Spinal cord (tissue), 10 donors: ENCODE results near the gene CWC27. TPM values are rescaled to one million over a fixed set of nuclear protein-coding genes. Genes with fewer than 3 reads are reported as not detected.

ENCODE experiments used
- DNase-seq, 6 donors: peaks; one replicate each; pipeline versions ENCODE4 v3.0.0 to v3.0.0-alpha.2; 2013 to 2015; ENCODE audit warnings: low spot score in 6 of 6, low read depth in 4 of 6
- H3K27ac ChIP-seq: one replicate; pipeline ENCODE4 v1.5.1; 2013; ENCODE audit warnings: low read depth, low read length, control low read depth
- H3K27me3 ChIP-seq: one replicate; pipeline ENCODE4 v1.6.1; 2013; ENCODE audit warnings: low read length; ENCODE audit not compliant: control insufficient read depth, insufficient read depth
- H3K36me3 ChIP-seq: one replicate; pipeline ENCODE4 v1.6.1; 2013; ENCODE audit warnings: low read length; ENCODE audit not compliant: control insufficient read depth, insufficient read depth
- H3K4me1 ChIP-seq: one replicate; pipeline ENCODE4 v1.6.1; 2013; ENCODE audit warnings: low read length; ENCODE audit not compliant: control insufficient read depth, insufficient read depth
- H3K4me3 ChIP-seq: one replicate; pipeline ENCODE4 v1.5.1; 2013; ENCODE audit warnings: low read depth, low read length, control low read depth
- H3K9me3 ChIP-seq: one replicate; pipeline ENCODE4 v1.6.1; 2013; ENCODE audit warnings: low read length; ENCODE audit not compliant: control insufficient read depth, insufficient read depth
- WGBS: methylation state at CpG from one replicate; pipeline ENCODE4 v1.1.5; 2013; ENCODE audit warnings: missing lambda C conversion rate; ENCODE audit not compliant: insufficient coverage; 5-methylcytosine and 5-hydroxymethylcytosine counted together
- polyA plus RNA-seq, 2 donors: library from polyadenylated mRNA; unstranded; fragments of 120-200 nt; gene quantifications; one replicate each; pipeline ENCODE4 v1.2.1, GENCODE V29; 2013; ENCODE audit not compliant: insufficient read length in 2 of 2
- total RNA-seq, 2 donors: library from RNA; depleted of rRNA in 1 of 2; stranded (reverse); fragments of 120-200 nt in 1 of 2; fragments of >200 nt in 1 of 2; gene quantifications; one replicate each; pipeline versions ENCODE4 v1.2.3 to v1.2.4, GENCODE V29; 2013 to 2014
- donor health status: healthy.

Gene CWC27
- total and polyA plus RNA-seq, 4 donors, result 18.5 to 30.3 (median 22.0) TPM

GRCh38 chr5:65047225-65047624 is 278.5 kb downstream of the CWC27 start:
- no peaks in the 10 kb centered on the region for H3K27me3 ChIP-seq
- peaks cover 3% of the 10 kb centered on the region for H3K4me1 ChIP-seq
- no peaks in the 10 kb centered on the region for H3K36me3 ChIP-seq
- no CpG with 5 or more reads among the region's 3 CpGs for WGBS
- H3K27ac ChIP-seq, result no peak overlapping the region
- DNase-seq, result no peak
- no peak overlapping the region for H3K4me3 ChIP-seq
- H3K9me3 ChIP-seq, result no peaks in the 10 kb centered on the region

DNA sequence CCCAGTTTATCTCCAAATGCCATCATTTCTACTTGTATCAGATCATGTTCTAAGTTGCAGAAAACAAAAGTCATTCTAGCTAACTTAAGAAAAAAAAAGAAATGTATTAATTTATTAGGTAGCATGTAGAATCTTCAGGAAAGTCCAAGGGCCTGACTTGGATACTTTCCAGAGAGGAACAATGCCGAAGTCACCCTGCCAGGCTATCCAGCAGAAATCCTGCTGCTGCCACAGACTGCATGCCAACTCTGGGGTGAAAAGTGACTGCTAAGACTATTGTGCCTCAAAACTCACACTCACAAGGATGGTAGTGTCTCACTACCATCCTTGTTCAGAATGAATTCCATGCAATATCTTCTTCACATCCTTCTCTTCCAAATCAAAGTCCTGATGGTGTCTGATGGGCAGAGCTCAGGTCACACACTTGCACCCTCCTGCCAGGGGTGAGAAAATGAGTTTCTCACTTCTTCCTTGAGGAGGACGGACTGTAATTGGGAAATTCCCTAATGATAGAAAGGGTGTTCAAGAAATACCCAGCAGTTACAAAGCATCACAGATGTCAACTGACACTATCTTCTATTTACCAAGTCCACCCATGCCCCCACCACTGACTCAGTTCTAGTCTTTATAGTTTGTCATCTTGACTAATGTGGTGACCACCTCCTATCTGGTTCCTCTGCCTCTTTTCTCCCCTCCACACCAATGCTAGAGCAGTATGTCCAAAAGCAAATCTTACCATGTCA is 279.4 kb downstream of the CWC27 start:
- Histone ChIP-seq H3K27ac (no peak overlapping the region), H3K27me3 (no peaks in the 10 kb centered on the region), H3K4me3 (no peak overlapping the region), H3K9me3 (no peaks in the 10 kb centered on the region), H3K4me1 (peaks cover 3% of the 10 kb centered on the region), H3K36me3 (no peaks in the 10 kb centered on the region)
- 40% methylated on average over 1 of the region's 2 CpGs for WGBS
- peak in 1 of 6 donors; percentile 31 for DNase-seq

DNA sequence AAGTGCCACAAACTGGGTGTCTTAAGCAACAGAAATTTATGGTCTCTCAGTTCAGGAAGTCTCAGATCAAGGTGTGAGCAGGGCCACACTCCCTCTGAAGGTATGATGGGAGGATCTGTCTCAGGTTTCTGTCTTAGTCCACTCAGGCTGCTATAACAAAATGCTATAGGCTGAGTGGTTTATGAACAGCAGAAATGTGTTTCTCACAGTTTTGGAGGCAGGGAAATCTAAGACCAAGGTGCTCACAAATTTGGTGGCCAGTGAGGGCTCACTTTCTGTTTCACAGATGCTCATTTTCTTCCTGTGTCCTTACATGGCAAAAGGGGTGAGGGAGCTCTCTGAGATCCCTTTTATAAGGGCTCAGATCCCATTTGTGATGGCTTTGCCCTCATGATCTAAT is 281.4 kb downstream of the CWC27 start:
- no peaks in the 10 kb centered on the region for H3K36me3 ChIP-seq
- no peaks in the 10 kb centered on the region for H3K9me3 ChIP-seq
- peaks cover 3% of the 10 kb centered on the region for H3K4me1 ChIP-seq
- no peak overlapping the region for H3K4me3 ChIP-seq
- no peak overlapping the region for H3K27ac ChIP-seq
- H3K27me3 ChIP-seq, result no peaks in the 10 kb centered on the region
- no peak for DNase-seq

GRCh38 chr5:65050826-65051498 is 282.2 kb downstream of the CWC27 start:
- Histone ChIP-seq H3K36me3 (no peaks in the 10 kb centered on the region), H3K9me3 (no peaks in the 10 kb centered on the region), H3K27me3 (no peaks in the 10 kb centered on the region), H3K27ac (no peak overlapping the region), H3K4me3 (no peak overlapping the region), H3K4me1 (peaks cover 3% of the 10 kb centered on the region)
- 45% methylated on average over 3 of the region's 5 CpGs for WGBS
- DNase-seq, result peak in 5 of 6 donors; percentile 17 to 75 (median 45)

DNA sequence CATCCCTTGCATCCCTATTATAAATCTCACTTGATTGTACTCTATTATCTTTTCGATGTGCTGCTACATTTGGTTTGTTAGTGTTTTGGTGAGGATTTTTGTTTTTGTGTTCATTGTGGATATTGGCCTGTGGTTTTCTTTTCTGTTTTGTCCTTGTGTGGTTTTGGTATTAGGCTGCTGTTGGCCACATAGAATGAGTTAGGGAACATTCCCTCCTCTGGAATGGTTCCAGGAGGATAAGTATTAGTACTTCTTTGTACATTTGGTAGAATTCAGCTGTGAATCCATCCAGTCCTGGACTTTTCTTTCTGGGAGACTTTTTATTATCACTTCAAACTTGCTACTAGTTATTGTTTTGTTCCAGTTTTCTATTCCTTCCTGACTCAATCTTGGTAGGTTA is 287.2 kb downstream of the CWC27 start:
- no peaks in the 10 kb centered on the region for H3K27me3 ChIP-seq
- H3K4me3 ChIP-seq, result no peak overlapping the region
- H3K9me3 ChIP-seq, result no peaks in the 10 kb centered on the region
- no CpG with 5 or more reads among the region's 1 CpG for WGBS
- peaks cover under 1% of the 10 kb centered on the region for H3K4me1 ChIP-seq
- no peaks in the 10 kb centered on the region for H3K36me3 ChIP-seq
- no peak for DNase-seq
- H3K27ac ChIP-seq, result no peak overlapping the region

GRCh38 chr5:65059681-65060598 is 291.2 kb downstream of the CWC27 start:
- Histone ChIP-seq H3K4me3 (no peak overlapping the region), H3K27ac (no peak overlapping the region), H3K36me3 (no peaks in the 10 kb centered on the region), H3K27me3 (no peaks in the 10 kb centered on the region), H3K9me3 (no peaks in the 10 kb centered on the region), H3K4me1 (no peaks in the 10 kb centered on the region)
- 93% methylated on average over 5 of the region's 6 CpGs for WGBS
- DNase-seq, result no peak

- H3K4me3 ChIP-seq, result no peak overlapping the region
- no peaks in the 10 kb centered on the region for H3K9me3 ChIP-seq
- DNase-seq, result no peak
- no peaks in the 10 kb centered on the region for H3K36me3 ChIP-seq
- H3K4me1 ChIP-seq, result no peaks in the 10 kb centered on the region
- no peaks in the 10 kb centered on the region for H3K27me3 ChIP-seq
- 82% methylated on average over 8 of the region's 9 CpGs for WGBS
- H3K27ac ChIP-seq, result no peak overlapping the region
Observed at GRCh38 chr5:65061250-65061973, 292.7 kb downstream of the CWC27 start.

DNA sequence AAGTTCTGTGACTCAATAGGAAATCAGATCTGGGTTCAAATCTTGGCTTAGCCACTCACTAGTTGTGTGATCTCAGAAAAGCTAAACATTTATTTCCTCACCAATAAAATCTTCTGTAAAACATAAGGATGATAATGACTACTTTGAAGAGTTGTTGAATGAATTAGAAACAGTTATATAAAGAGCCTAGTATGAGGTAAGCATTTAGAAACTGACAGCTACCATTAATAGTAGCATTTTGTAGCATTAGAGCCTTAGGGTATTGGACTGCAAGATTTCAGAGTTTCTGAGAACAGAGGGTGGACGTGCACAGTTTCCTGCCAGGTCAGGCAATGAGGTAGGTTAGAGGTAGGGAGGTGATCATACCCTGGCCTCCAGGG is 293.2 kb downstream of the CWC27 start:
- no peaks in the 10 kb centered on the region for H3K4me1 ChIP-seq
- no peaks in the 10 kb centered on the region for H3K9me3 ChIP-seq
- H3K27ac ChIP-seq, result no peak overlapping the region
- no peak overlapping the region for H3K4me3 ChIP-seq
- no peak for DNase-seq
- no peaks in the 10 kb centered on the region for H3K27me3 ChIP-seq
- 100% methylated on average over 1 of the region's 1 CpG for WGBS
- H3K36me3 ChIP-seq, result no peaks in the 10 kb centered on the region

GRCh38 chr5:65062469-65063083 is 293.8 kb downstream of the CWC27 start:
- Histone ChIP-seq H3K4me1 (no peaks in the 10 kb centered on the region), H3K4me3 (no peak overlapping the region), H3K36me3 (no peaks in the 10 kb centered on the region), H3K9me3 (no peaks in the 10 kb centered on the region), H3K27ac (no peak overlapping the region), H3K27me3 (no peaks in the 10 kb centered on the region)
- 73% methylated on average over 3 of the region's 6 CpGs for WGBS
- DNase-seq, result peak in 1 of 6 donors; percentile 58
